BJ (cell line): ENCODE data around the gene AP4M1. TPM values are rescaled to one million over a fixed set of nuclear protein-coding genes. Genes with fewer than 3 reads are reported as not detected.

Source experiments
- CTCF ChIA-PET: fragments of 350-600 bp; formaldehyde crosslinking; extraction: SDS; loops from one replicate; lab custom pipeline; 2021; ENCODE audit warnings: antibody characterized with exemption, inconsistent platforms; lab: Yijun Ruan, JAX
- POLR2A ChIA-PET: fragments of 300-600 bp; sonication (Branson Sonifier 250); formaldehyde crosslinking; extraction: SDS; loops from one replicate; lab custom pipeline; 2021; ENCODE audit warnings: antibody characterized with exemption; lab: Charles Lee
- DNase-seq: peaks from one replicate; pipeline ENCODE4 v3.0.0-alpha.2; 2011; ENCODE audit warnings: low read depth
- H3K27me3 ChIP-seq: 2 replicates; pipeline ENCODE4 v1.6.0; 2011; ENCODE audit warnings: low read length; ENCODE audit not compliant: control insufficient read depth, insufficient read depth
- H3K36me3 ChIP-seq: 2 replicates; pipeline ENCODE4 v1.5.1; 2011; ENCODE audit warnings: low read length; ENCODE audit not compliant: control insufficient read depth, insufficient read depth
- H3K4me3 ChIP-seq: 2 replicates; pipeline ENCODE4 v1.5.1; 2011; ENCODE audit warnings: low read depth, mild to moderate bottlenecking, control low read depth, low read length
- polyA plus RNA-seq: library from polyadenylated mRNA; depleted of rRNA; stranded (reverse); fragments of >200 nt; gene quantifications from 2 replicates; pipeline ENCODE4 v1.2.3, GENCODE V29; 2011
- TF ChIP-seq, protein P1 (sequence below): IDR thresholded peaks from 2 replicates; pipeline ENCODE4 v1.5.1; 2011; ENCODE audit warnings: low read depth, mild to moderate bottlenecking, control low read depth, inconsistent platforms, low read length, moderate library complexity; ENCODE audit not compliant: insufficient read depth

Gene AP4M1
- polyA plus RNA-seq, 1 experiment, result 14.3 TPM

- ChIA-PET POLR2A (no interaction called here), CTCF (interaction anchor here (0.5 to 0.6 kb wide), 2 partner anchors 9 to 99 kb away, joined by 3 to 5 read pairs; no protein-coding TSS in a partner anchor)
- TF ChIP-seq, protein P1, sequence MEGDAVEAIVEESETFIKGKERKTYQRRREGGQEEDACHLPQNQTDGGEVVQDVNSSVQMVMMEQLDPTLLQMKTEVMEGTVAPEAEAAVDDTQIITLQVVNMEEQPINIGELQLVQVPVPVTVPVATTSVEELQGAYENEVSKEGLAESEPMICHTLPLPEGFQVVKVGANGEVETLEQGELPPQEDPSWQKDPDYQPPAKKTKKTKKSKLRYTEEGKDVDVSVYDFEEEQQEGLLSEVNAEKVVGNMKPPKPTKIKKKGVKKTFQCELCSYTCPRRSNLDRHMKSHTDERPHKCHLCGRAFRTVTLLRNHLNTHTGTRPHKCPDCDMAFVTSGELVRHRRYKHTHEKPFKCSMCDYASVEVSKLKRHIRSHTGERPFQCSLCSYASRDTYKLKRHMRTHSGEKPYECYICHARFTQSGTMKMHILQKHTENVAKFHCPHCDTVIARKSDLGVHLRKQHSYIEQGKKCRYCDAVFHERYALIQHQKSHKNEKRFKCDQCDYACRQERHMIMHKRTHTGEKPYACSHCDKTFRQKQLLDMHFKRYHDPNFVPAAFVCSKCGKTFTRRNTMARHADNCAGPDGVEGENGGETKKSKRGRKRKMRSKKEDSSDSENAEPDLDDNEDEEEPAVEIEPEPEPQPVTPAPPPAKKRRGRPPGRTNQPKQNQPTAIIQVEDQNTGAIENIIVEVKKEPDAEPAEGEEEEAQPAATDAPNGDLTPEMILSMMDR, result no peak
- Histone ChIP-seq H3K36me3 (peaks cover 56% of the 10 kb centered on the region), H3K4me3 (no peak overlapping the region), H3K27me3 (no peaks in the 10 kb centered on the region)
- DNase-seq, result no peak
Measured at GRCh38 chr7:100093498-100093897, 7.9 kb upstream of the AP4M1 start.

- TF ChIP-seq, protein P1, result no peak
- ChIA-PET CTCF (interaction anchor here (0.5 kb wide), 1 partner anchor 9 kb away, joined by 5 read pairs; no protein-coding TSS in a partner anchor), POLR2A (no interaction called here)
- Histone ChIP-seq H3K27me3 (no peaks in the 10 kb centered on the region), H3K36me3 (peaks cover 59% of the 10 kb centered on the region), H3K4me3 (no peak overlapping the region)
- no peak for DNase-seq
Measured at GRCh38 chr7:100093925-100094486, 7.4 kb upstream of the AP4M1 start.

DNA sequence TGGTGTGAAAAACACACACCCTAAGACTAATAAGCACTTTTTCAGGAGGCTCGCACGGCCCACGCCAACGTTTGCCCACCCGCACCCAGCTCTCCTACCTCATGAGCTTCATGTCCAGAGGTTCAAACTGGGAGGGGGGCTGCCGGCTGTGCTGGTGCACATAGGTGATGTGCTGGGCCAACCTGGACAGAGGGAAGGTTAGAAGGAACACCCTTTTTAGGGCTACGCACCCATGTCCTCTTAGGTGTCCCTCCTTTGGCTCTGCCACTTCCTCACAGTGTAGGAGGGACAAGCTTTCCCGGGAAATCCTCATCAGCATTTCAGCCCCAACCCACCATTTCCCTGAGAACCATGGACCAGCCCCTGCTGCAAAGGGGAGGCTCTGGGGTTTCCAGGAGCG lies 6.2 kb upstream of the AP4M1 start:
- Histone ChIP-seq H3K4me3 (no peak overlapping the region), H3K36me3 (peaks cover 64% of the 10 kb centered on the region), H3K27me3 (no peaks in the 10 kb centered on the region)
- CTCF ChIA-PET, result no interaction called here
- DNase-seq, result no peak
- TF ChIP-seq, protein P1, result no peak
- POLR2A ChIA-PET, result no interaction called here

DNA sequence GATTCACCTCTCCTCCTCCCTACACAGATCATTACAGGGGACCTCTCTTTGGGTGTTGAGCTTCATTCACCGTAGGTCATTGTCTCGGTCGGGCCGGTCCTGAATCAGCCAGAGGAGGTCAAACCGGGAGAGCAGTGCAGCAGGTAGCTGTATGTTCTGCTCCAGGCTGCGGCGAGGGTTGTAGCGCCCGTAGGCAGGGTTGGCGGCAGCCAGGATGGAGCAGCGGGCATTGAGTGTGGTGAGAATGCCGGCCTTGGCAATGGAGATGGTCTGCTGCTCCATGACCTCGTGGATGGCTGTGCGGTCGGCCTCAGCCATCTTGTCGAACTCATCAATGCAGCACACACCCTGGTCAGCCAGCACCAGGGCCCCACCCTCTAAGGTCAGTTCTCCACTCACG lies 5.7 kb upstream of the AP4M1 start:
- POLR2A ChIA-PET, result no interaction called here
- H3K27me3 ChIP-seq, result no peaks in the 10 kb centered on the region
- DNase-seq, result no peak
- TF ChIP-seq, protein P1, result no peak
- peaks cover 60% of the 10 kb centered on the region for H3K36me3 ChIP-seq
- CTCF ChIA-PET, result no interaction called here
- no peak overlapping the region for H3K4me3 ChIP-seq

GRCh38 chr7:100098913-100099312 lies 2.5 kb upstream of the AP4M1 start:
- H3K4me3 ChIP-seq, result no peak overlapping the region
- H3K27me3 ChIP-seq, result no peaks in the 10 kb centered on the region
- TF ChIP-seq, protein P1, result no peak
- CTCF ChIA-PET, result no interaction called here
- peaks cover 33% of the 10 kb centered on the region for H3K36me3 ChIP-seq
- no peak for DNase-seq
- POLR2A ChIA-PET, result no interaction called here
